ENCODE results near the gene PSMD5.

Gene PSMD5

GRCh38 chr9:120842685-120843485 lies at the start of gene PSMD5:
TSS of gene PSMD5 (minus strand) at chr9:120842922. CDS start at chr9:120842909, 13 bp downstream.
- Histone ChIP-seq H3K9ac (ENCODE audit: low read length) (peak within 1 kb of the TSS; percentile 98), H3K36me3 (ENCODE audit: control insufficient read depth, insufficient read depth, low read length, severe bottlenecking) (peaks cover 8% of the 10 kb centered on the region), H3K4me1 (ENCODE audit: control insufficient read depth, insufficient read depth, low read length) (peaks cover 20% of the 10 kb centered on the region), H3K4me3 (ENCODE audit: low read length) (peak within 1 kb of the TSS; percentile 96), H3K9me3 (ENCODE audit: control insufficient read depth, low read length) (no peaks in the 10 kb centered on the region), H3K27me3 (replicated peaks; ENCODE audit: control insufficient read depth, insufficient read depth, low read length) (no peaks in the 10 kb centered on the region)
- DNase-seq (ENCODE audit: low read depth) = peak; percentile 100

DNA sequence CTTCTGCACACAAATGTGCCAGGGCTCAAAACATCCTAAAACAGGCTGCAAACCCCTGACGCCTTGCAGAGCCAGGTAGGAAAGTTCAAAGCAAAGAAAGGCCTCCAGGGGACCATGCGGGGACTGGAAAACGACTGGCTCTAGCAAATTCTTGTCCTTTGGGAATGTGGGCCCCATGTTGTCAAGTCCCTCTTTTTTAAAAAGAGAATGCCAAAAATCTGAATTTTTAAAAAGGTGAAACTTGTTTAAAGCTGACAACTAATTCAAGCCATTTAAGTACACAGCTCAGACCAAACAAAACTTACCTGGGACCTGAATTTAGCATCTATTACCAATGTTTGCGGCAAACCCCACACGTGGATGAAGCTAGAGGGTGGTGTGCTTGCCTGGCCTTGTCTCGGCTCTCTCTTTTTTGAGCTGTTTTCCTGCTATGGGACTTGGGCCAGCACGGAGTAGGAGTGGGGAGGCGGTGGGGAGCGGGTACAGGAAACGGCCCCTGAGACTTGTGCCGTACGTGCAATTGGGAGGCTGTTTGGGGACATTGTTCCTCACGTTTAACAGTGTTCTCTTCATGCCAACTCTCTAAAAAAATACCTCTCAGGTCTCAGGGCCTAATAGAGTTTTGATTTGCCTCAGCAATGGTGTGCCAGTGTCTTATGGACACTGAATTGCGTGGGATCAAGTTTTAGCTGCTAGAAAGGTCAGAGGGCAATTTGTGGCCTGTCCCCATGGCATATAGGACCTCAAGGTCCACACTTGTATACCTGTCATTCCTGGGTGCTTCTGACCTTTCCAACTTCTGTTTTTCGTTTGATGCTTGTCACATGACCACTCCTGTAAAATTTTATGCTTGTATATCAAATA lies 49.4 kb upstream of the PSMD5 start:
- Histone ChIP-seq H3K36me3 (ENCODE audit: control insufficient read depth, insufficient read depth, low read length, severe bottlenecking) (no peaks in the 10 kb centered on the region), H3K27me3 (replicated peaks; ENCODE audit: control insufficient read depth, insufficient read depth, low read length) (no peaks in the 10 kb centered on the region), H3K9me3 (ENCODE audit: control insufficient read depth, low read length) (no peaks in the 10 kb centered on the region), H3K4me1 (ENCODE audit: control insufficient read depth, insufficient read depth, low read length) (peaks cover 14% of the 10 kb centered on the region), H3K9ac (ENCODE audit: low read length) (no peak overlapping the region), H3K4me3 (ENCODE audit: low read length) (no peak overlapping the region)
- no peak for DNase-seq (ENCODE audit: low read depth)

GRCh38 chr9:120891245-120891883 lies 48.6 kb upstream of the PSMD5 start:
- peaks cover 15% of the 10 kb centered on the region for H3K4me1 ChIP-seq (ENCODE audit: control insufficient read depth, insufficient read depth, low read length)
- DNase-seq (ENCODE audit: low read depth) = no peak
- no peak overlapping the region for H3K9ac ChIP-seq (ENCODE audit: low read length)
- H3K9me3 ChIP-seq (ENCODE audit: control insufficient read depth, low read length) = no peaks in the 10 kb centered on the region
- no peaks in the 10 kb centered on the region for H3K27me3 ChIP-seq (replicated peaks; ENCODE audit: control insufficient read depth, insufficient read depth, low read length)
- no peaks in the 10 kb centered on the region for H3K36me3 ChIP-seq (ENCODE audit: control insufficient read depth, insufficient read depth, low read length, severe bottlenecking)
- H3K4me3 ChIP-seq (ENCODE audit: low read length) = no peak overlapping the region

DNA sequence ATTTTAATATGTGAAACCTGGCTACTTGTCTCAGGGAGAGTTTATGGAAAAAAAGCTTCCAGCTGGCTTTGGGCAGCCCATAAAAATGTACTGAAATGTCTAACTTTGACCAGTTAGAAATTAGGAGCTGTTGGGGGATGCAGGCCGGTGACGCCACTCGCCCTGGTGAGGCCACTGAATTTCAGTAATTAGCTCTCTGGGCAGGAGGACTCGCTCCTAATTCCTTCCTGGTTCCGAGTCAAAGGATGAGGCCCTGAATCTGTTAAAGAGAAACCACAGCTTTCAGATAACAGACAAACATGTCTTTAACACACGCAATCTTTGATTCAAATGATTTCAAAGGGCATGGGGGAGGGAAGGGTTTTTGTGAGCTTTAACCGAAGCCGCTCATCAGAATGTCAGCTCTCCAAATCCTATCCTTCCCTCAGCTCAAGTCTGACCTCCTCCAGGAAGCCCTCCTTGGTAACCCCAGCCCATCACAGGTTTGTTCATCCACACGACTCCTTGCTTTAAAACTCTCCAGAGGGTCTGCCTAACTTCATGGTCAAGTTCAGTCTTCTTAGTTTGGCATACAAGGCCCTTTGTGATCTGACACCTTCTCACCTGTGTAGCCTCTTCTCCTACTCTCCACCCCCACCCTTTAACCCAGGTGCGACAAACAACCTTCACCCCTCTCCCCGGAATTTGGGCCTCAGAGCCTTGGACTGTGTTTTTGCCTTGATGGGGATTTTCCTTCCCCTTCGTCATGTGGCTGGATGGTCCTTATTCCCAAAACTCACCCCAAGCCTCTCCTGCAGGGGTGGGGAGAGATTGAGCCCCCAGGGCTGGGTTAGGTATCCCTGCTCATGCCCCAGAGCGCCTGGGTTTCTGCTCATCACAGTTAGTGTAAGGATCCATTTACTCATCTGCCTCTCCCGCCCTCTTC lies 47.9 kb upstream of the PSMD5 start:
- DNase-seq (ENCODE audit: low read depth) = no peak
- H3K27me3 ChIP-seq (replicated peaks; ENCODE audit: control insufficient read depth, insufficient read depth, low read length) = no peaks in the 10 kb centered on the region

GRCh38 chr9:120889606-120890271 lies 47.0 kb upstream of the PSMD5 start:
- Histone ChIP-seq H3K9me3 (ENCODE audit: control insufficient read depth, low read length) (no peaks in the 10 kb centered on the region), H3K27me3 (replicated peaks; ENCODE audit: control insufficient read depth, insufficient read depth, low read length) (no peaks in the 10 kb centered on the region), H3K9ac (ENCODE audit: low read length) (peak overlapping the region; percentile 40), H3K4me1 (ENCODE audit: control insufficient read depth, insufficient read depth, low read length) (peaks cover 21% of the 10 kb centered on the region), H3K4me3 (ENCODE audit: low read length) (no peak overlapping the region), H3K36me3 (ENCODE audit: control insufficient read depth, insufficient read depth, low read length, severe bottlenecking) (no peaks in the 10 kb centered on the region)
- DNase-seq (ENCODE audit: low read depth) = no peak

More for the DNA sequence above, 47.9 kb upstream of the PSMD5 start:
- Histone ChIP-seq H3K9ac (ENCODE audit: low read length) (peak overlapping the region; percentile 40), H3K4me3 (ENCODE audit: low read length) (no peak overlapping the region), H3K9me3 (ENCODE audit: control insufficient read depth, low read length) (no peaks in the 10 kb centered on the region), H3K4me1 (ENCODE audit: control insufficient read depth, insufficient read depth, low read length) (peaks cover 23% of the 10 kb centered on the region), H3K36me3 (ENCODE audit: control insufficient read depth, insufficient read depth, low read length, severe bottlenecking) (no peaks in the 10 kb centered on the region)

GRCh38 chr9:120888626-120889025 lies 45.9 kb upstream of the PSMD5 start:
- Histone ChIP-seq H3K4me1 (ENCODE audit: control insufficient read depth, insufficient read depth, low read length) (peaks cover 19% of the 10 kb centered on the region), H3K36me3 (ENCODE audit: control insufficient read depth, insufficient read depth, low read length, severe bottlenecking) (no peaks in the 10 kb centered on the region), H3K4me3 (ENCODE audit: low read length) (no peak overlapping the region), H3K27me3 (replicated peaks; ENCODE audit: control insufficient read depth, insufficient read depth, low read length) (no peaks in the 10 kb centered on the region), H3K9ac (ENCODE audit: low read length) (no peak overlapping the region), H3K9me3 (ENCODE audit: control insufficient read depth, low read length) (no peaks in the 10 kb centered on the region)
- no peak for DNase-seq (ENCODE audit: low read depth)

DNA sequence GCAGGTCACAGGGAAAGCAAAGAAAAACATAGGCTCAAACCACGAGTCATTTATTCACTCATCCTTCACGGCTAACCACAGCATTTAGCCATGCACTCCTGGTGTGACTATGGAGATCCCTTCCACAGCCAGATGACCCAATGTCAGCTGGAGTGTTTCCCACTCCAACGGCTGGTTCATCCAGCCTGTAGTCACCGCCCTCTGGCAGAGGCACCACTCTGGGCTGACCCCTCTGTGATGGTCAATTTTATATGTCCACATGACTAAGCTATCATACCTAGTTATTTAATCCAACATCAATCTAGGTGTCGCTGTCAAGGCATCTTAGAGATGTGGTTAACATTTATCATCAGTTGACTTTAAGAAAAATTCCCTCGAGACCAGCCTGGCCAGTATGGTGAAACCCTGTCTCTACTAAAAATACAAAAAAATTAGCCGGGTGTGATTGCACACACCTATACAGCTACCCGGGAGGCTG lies 43.8 kb upstream of the PSMD5 start:
- H3K9ac ChIP-seq (ENCODE audit: low read length) = no peak overlapping the region
- no peak overlapping the region for H3K4me3 ChIP-seq (ENCODE audit: low read length)
- peaks cover 19% of the 10 kb centered on the region for H3K4me1 ChIP-seq (ENCODE audit: control insufficient read depth, insufficient read depth, low read length)
- no peaks in the 10 kb centered on the region for H3K27me3 ChIP-seq (replicated peaks; ENCODE audit: control insufficient read depth, insufficient read depth, low read length)
- no peaks in the 10 kb centered on the region for H3K36me3 ChIP-seq (ENCODE audit: control insufficient read depth, insufficient read depth, low read length, severe bottlenecking)
- no peaks in the 10 kb centered on the region for H3K9me3 ChIP-seq (ENCODE audit: control insufficient read depth, low read length)
- DNase-seq (ENCODE audit: low read depth) = peak; percentile 36

DNA sequence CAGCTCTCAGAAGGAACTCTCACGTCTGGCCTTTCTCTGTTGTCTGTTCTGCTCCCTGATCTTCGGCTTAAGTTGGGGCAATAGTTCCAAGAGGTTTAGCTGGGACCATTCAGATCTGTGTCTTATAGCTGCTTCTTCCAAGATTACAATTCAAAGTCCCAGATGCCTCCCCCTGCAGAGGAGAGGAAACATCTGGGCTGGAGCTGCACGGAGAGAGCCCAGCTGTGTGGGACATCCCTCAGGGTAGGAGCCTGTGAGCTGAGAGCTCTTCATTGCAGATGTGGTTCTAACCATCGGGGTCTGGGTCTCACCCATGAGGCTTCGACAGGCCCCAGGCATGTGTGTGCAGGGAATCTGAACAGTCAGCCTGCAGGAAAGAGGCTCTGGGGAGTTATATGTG lies 43.2 kb upstream of the PSMD5 start:
- peak; percentile 12 for DNase-seq (ENCODE audit: low read depth)
- H3K9ac ChIP-seq (ENCODE audit: low read length) = no peak overlapping the region
- no peak overlapping the region for H3K4me3 ChIP-seq (ENCODE audit: low read length)
- H3K36me3 ChIP-seq (ENCODE audit: control insufficient read depth, insufficient read depth, low read length, severe bottlenecking) = no peaks in the 10 kb centered on the region
- H3K27me3 ChIP-seq (replicated peaks; ENCODE audit: control insufficient read depth, insufficient read depth, low read length) = no peaks in the 10 kb centered on the region
- peaks cover 19% of the 10 kb centered on the region for H3K4me1 ChIP-seq (ENCODE audit: control insufficient read depth, insufficient read depth, low read length)
- no peaks in the 10 kb centered on the region for H3K9me3 ChIP-seq (ENCODE audit: control insufficient read depth, low read length)

DNA sequence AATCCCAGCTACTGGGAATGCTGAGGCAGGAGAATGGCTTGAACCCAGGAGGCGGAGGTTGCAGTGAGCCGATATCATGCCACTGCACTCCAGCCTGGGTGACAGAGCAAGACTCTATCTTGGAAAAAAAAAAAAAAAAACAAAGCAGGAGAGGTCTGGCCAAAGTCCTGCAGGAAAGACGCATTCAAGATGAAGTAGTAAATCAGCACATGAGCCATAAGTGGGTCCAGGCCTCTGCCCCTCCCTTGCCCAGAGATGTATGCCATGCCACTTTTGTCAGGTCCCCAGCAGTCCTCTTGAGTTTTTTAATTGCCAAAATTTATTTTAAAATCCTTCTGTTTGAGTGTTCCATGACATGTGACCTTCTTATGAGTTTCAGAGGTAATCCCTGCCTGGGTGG lies 42.7 kb upstream of the PSMD5 start:
- H3K4me3 ChIP-seq (ENCODE audit: low read length) = no peak overlapping the region
- no peaks in the 10 kb centered on the region for H3K9me3 ChIP-seq (ENCODE audit: control insufficient read depth, low read length)
- H3K4me1 ChIP-seq (ENCODE audit: control insufficient read depth, insufficient read depth, low read length) = peaks cover 19% of the 10 kb centered on the region
- DNase-seq (ENCODE audit: low read depth) = no peak
- no peaks in the 10 kb centered on the region for H3K36me3 ChIP-seq (ENCODE audit: control insufficient read depth, insufficient read depth, low read length, severe bottlenecking)
- no peak overlapping the region for H3K9ac ChIP-seq (ENCODE audit: low read length)
- no peaks in the 10 kb centered on the region for H3K27me3 ChIP-seq (replicated peaks; ENCODE audit: control insufficient read depth, insufficient read depth, low read length)

DNA sequence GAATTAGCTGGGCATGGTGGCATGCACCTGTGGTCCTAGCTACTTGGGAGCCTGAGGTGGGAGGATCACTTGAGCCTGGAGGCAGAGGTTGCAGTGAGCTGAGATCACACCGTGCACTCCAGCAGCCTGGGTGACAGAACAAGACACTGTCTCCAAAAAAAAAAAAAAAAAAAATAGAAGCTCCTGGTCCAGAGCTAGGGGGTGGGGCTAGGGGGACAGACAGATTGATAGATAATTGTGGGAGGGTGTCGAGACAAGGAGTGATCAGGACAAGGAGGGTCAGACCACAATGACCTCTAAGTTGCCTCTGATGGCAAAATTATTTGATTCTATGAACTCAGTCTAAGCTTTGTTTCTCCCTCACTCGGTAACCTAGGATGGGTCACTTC lies 40.9 kb upstream of the PSMD5 start:
- Histone ChIP-seq H3K36me3 (ENCODE audit: control insufficient read depth, insufficient read depth, low read length, severe bottlenecking) (no peaks in the 10 kb centered on the region), H3K27me3 (replicated peaks; ENCODE audit: control insufficient read depth, insufficient read depth, low read length) (no peaks in the 10 kb centered on the region), H3K4me1 (ENCODE audit: control insufficient read depth, insufficient read depth, low read length) (peaks cover 12% of the 10 kb centered on the region), H3K9ac (ENCODE audit: low read length) (no peak overlapping the region), H3K9me3 (ENCODE audit: control insufficient read depth, low read length) (no peaks in the 10 kb centered on the region), H3K4me3 (ENCODE audit: low read length) (no peak overlapping the region)
- DNase-seq (ENCODE audit: low read depth) = no peak

Data from adipocyte (in vitro differentiated cells).